IgD-negative memory B cell (primary cell): ENCODE data around the gene SV2C. TPM values are rescaled to one million over a fixed set of nuclear protein-coding genes. Genes with fewer than 3 reads are reported as not detected.

ENCODE experiments used
- H3K27ac Mint-ChIP-seq, 3 donors: one replicate each; pipeline ENCODE4 v1.8.0; 2020 to 2022; ENCODE audit warnings: mild to moderate bottlenecking in 3 of 3, mixed read lengths in 3 of 3, moderate library complexity in 1 of 3
- H3K27me3 Mint-ChIP-seq: one replicate; pipeline ENCODE4 v1.8.0; 2021; ENCODE audit warnings: mixed read lengths
- H3K36me3 Mint-ChIP-seq: one replicate; pipeline ENCODE4 v1.8.0; 2020; ENCODE audit warnings: mild to moderate bottlenecking, mixed read lengths
- H3K4me1 Mint-ChIP-seq, 3 donors: one replicate each; pipeline ENCODE4 v1.8.0; 2020 to 2022; ENCODE audit warnings: mixed read lengths in 3 of 3, mild to moderate bottlenecking in 1 of 3
- H3K4me3 Mint-ChIP-seq, 4 donors: one replicate each; pipeline ENCODE4 v1.8.0; 2020 to 2022; ENCODE audit warnings: mild to moderate bottlenecking in 4 of 4, mixed read lengths in 4 of 4, moderate library complexity in 3 of 4
- H3K9me3 Mint-ChIP-seq, 3 donors: one replicate each; pipeline ENCODE4 v1.8.0; 2020 to 2021; ENCODE audit warnings: mixed read lengths in 3 of 3, mild to moderate bottlenecking in 1 of 3
- polyA plus RNA-seq: library from polyadenylated mRNA; unstranded; fragments of 300-500 nt; fragmentation: Illumina TruSeq; gene quantifications from one replicate; pipeline ENCODE4 v1.2.3, GENCODE V29; 2021

Gene SV2C
- polyA plus RNA-seq, 1 donor from 2014 or later: not detected

DNA sequence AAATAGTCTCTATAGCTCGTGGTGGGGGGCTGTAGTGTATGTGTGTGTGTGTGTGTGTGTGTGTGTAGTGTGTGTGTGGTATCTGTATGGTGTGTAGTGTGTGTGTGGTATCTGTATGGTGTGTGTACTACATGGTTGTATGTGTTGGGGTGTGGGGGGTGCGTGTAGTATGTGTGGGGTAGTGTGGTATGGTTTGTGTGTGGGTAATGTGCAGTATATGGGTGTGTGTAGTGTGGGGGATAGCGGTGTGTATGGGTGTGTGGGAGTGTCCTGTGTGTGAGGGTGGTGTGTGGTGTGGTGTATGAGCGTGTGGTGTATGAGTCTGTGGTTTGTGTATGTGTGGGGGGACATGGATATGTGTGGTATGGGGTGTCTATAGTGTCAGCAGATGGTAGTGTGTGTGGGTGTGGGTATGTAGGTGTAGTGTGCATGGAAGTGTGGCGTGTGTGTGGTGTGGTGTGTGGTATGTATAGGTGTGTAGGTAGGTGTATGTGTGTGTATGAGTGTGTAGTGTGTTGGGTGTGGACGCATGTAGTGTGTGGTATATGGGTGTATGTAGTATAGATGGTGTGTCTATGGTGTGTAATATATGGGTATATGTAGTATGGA, 174.1 kb downstream of the SV2C start:
- H3K27me3 Mint-ChIP-seq: peaks cover 5% of the 10 kb centered on the region
- H3K36me3 Mint-ChIP-seq: no peaks in the 10 kb centered on the region
- H3K4me1 Mint-ChIP-seq: peaks cover 4 to 8% (median 4%) of the 10 kb centered on the region in 3 donors
- peaks cover 0 to under 1% (median 0%) of the 10 kb centered on the region in 3 donors for H3K9me3 Mint-ChIP-seq
- no peak overlapping the region for H3K4me3 Mint-ChIP-seq
- H3K27ac Mint-ChIP-seq: no peak overlapping the region

- Mint-ChIP-seq H3K4me3 (no peak overlapping the region), H3K4me1 (peaks cover 4 to 8% (median 4%) of the 10 kb centered on the region in 3 donors), H3K36me3 (no peaks in the 10 kb centered on the region)
Observed at GRCh38 chr5:76257897-76258296, 174.7 kb downstream of the SV2C start.

GRCh38 chr5:76264681-76265080, 181.5 kb downstream of the SV2C start:
- Mint-ChIP-seq H3K27ac (no peak overlapping the region), H3K27me3 (peaks cover 28% of the 10 kb centered on the region), H3K4me3 (no peak overlapping the region), H3K36me3 (peaks cover 3% of the 10 kb centered on the region), H3K4me1 (peaks cover 0 to 2% (median 0%) of the 10 kb centered on the region in 3 donors), H3K9me3 (peaks cover 0 to 8% (median 3%) of the 10 kb centered on the region in 3 donors)

More at GRCh38 chr5:76257897-76258296, 174.7 kb downstream of the SV2C start:
- Mint-ChIP-seq H3K27me3 (peaks cover 5% of the 10 kb centered on the region), H3K27ac (no peak overlapping the region), H3K9me3 (peaks cover 0 to 4% (median 0%) of the 10 kb centered on the region in 3 donors)

DNA sequence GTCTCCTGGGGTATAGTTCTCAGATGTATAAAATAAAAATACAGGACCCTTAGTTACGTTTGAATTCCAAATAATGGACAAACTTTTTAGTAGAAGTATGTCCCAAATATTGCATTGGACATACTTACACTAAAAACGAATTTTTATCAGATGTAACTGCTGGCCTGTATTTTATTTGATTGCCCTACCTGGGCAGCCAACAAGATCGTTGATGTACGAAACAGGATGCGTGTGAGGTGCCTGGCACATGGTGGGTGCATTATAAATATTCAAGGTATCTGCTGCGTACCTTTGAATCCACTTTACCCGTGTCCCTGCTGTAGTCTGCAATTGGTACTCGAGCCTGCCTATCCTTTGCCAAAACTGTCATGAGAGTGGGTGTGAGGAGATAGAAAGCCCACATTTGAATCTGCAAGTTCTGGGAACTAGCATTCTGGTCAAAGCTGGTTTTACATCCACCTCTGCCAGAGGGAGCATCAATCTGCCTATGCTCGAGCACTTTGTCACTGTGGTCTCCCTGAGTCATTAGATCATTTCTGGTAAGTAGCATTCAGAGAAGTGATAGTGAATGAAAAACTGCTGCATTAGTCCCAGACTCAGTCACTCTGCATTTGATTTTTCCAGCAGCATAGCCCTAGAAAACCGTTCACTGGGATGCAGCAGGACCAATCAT, 186.2 kb downstream of the SV2C start:
- H3K27me3 Mint-ChIP-seq: peaks cover 25% of the 10 kb centered on the region
- H3K4me3 Mint-ChIP-seq: no peak overlapping the region
- peaks cover 0 to 2% (median 0%) of the 10 kb centered on the region in 3 donors for H3K4me1 Mint-ChIP-seq
- no peaks in the 10 kb centered on the region for H3K9me3 Mint-ChIP-seq
- peaks cover 3% of the 10 kb centered on the region for H3K36me3 Mint-ChIP-seq
- no peak overlapping the region for H3K27ac Mint-ChIP-seq

GRCh38 chr5:76269932-76270610, 186.9 kb downstream of the SV2C start:
- H3K4me3 Mint-ChIP-seq: peak overlapping the region in 1 of 4 donors; percentile 2
- peaks cover 3% of the 10 kb centered on the region for H3K36me3 Mint-ChIP-seq
- peaks cover 25% of the 10 kb centered on the region for H3K27me3 Mint-ChIP-seq
- H3K9me3 Mint-ChIP-seq: no peaks in the 10 kb centered on the region
- peaks cover 0 to 2% (median 0%) of the 10 kb centered on the region in 3 donors for H3K4me1 Mint-ChIP-seq
- no peak overlapping the region for H3K27ac Mint-ChIP-seq

DNA sequence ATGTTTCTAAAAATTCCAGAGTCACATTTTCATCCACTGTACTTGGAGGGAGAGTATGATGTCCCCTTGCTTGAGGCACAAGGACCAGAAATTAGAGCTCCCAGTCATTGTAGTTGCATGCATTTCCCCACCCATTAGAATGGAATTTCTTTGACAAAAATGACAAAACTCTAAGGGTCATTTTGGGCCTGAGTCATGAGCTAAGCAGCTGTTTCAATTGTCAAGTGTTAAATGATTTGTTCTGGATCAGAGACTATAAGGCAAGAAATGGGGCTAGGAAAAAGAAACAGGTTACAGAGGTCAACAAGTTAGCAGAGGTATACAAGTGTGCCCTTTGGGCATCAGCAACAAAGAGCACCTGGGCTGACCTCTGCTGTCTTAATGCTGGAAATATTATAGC, 188.7 kb downstream of the SV2C start:
- Mint-ChIP-seq H3K9me3 (no peaks in the 10 kb centered on the region), H3K36me3 (peaks cover 3% of the 10 kb centered on the region), H3K4me1 (peaks cover 0 to 2% (median 0%) of the 10 kb centered on the region in 3 donors), H3K27me3 (peaks cover 13% of the 10 kb centered on the region), H3K27ac (peak overlapping the region in 1 of 3 donors; percentile 16), H3K4me3 (no peak overlapping the region)

GRCh38 chr5:76273206-76273885, 190.2 kb downstream of the SV2C start:
- no peak overlapping the region for H3K4me3 Mint-ChIP-seq
- peaks cover 10% of the 10 kb centered on the region for H3K27me3 Mint-ChIP-seq
- H3K27ac Mint-ChIP-seq: no peak overlapping the region
- H3K9me3 Mint-ChIP-seq: no peaks in the 10 kb centered on the region
- H3K36me3 Mint-ChIP-seq: no peaks in the 10 kb centered on the region
- H3K4me1 Mint-ChIP-seq: no peaks in the 10 kb centered on the region

GRCh38 chr5:76274571-76274970, 191.4 kb downstream of the SV2C start:
- Mint-ChIP-seq H3K4me3 (no peak overlapping the region), H3K27me3 (peaks cover 8% of the 10 kb centered on the region), H3K27ac (no peak overlapping the region), H3K9me3 (no peaks in the 10 kb centered on the region), H3K36me3 (no peaks in the 10 kb centered on the region), H3K4me1 (no peaks in the 10 kb centered on the region)

DNA sequence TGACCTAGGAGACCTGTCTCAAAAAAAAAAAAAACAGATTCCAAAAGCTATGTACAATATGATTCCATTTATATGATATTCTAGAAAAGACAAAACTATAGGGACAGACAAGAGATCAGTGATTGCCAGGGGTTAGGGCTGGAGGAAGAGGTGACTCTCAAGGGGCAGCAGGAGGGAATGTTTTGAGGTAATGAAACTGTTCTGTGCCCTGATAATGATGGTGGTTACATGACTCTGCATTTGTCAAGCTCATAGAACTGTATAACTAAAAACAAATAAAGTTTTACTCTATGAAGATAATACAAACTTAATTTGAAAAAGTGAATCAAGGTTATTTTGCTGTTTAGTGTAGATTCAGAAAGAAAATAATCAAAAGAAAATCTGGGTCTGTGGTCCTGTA, 194.6 kb downstream of the SV2C start:
- H3K9me3 Mint-ChIP-seq: no peaks in the 10 kb centered on the region
- no peaks in the 10 kb centered on the region for H3K4me1 Mint-ChIP-seq
- no peaks in the 10 kb centered on the region for H3K36me3 Mint-ChIP-seq
- H3K27me3 Mint-ChIP-seq: no peaks in the 10 kb centered on the region
- H3K27ac Mint-ChIP-seq: no peak overlapping the region
- no peak overlapping the region for H3K4me3 Mint-ChIP-seq

GRCh38 chr5:76278261-76278789, 195.1 kb downstream of the SV2C start:
- Mint-ChIP-seq H3K9me3 (no peaks in the 10 kb centered on the region), H3K4me3 (no peak overlapping the region), H3K27ac (no peak overlapping the region), H3K27me3 (no peaks in the 10 kb centered on the region), H3K36me3 (no peaks in the 10 kb centered on the region), H3K4me1 (no peaks in the 10 kb centered on the region)

DNA sequence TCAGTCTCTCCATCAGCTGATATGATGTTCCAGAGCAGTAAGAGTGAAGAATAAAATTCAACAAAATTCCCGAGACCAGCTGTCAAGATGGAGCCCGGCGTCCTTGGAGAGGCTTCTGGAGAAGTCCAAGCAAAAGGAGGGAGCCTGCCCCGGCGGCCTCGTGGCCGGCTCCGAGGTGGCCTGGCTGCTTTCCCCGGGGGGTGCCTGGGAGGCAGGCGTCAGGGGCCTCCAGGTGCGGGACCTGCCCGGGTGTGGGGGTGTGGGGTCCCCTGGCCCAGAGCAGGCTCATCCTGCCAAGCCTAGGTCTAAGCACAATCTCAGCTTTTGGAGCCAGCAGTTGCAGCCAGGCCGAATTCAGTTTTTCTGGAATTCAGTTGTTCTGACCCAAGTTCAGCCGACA, 197.3 kb downstream of the SV2C start:
- H3K27me3 Mint-ChIP-seq: no peaks in the 10 kb centered on the region
- no peaks in the 10 kb centered on the region for H3K9me3 Mint-ChIP-seq
- H3K36me3 Mint-ChIP-seq: no peaks in the 10 kb centered on the region
- H3K4me3 Mint-ChIP-seq: no peak overlapping the region
- H3K27ac Mint-ChIP-seq: no peak overlapping the region
- H3K4me1 Mint-ChIP-seq: no peaks in the 10 kb centered on the region

- Mint-ChIP-seq H3K9me3 (no peaks in the 10 kb centered on the region), H3K4me1 (no peaks in the 10 kb centered on the region), H3K27ac (no peak overlapping the region), H3K36me3 (no peaks in the 10 kb centered on the region), H3K4me3 (no peak overlapping the region), H3K27me3 (no peaks in the 10 kb centered on the region)
Observed at GRCh38 chr5:76283670-76284069, 200.5 kb downstream of the SV2C start.

DNA sequence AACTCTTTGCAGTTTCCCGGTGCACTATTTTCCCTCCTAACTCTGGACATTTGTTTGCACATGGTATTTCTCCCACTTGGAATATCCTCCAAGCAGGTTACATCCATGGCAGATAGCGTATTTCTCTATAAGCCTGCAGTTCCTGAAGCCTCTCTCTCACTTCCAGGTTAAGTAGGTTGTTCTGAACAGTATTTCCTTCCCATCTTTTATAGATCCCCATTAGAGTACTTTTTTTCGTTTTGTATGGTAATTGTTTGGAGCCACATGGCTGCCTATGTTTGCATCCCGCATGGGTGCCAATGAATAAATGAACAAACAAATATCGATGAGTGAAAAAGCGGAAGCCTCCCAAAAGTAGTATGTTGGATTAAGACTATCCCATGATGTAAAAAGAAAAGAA, 206.5 kb downstream of the SV2C start:
- no peaks in the 10 kb centered on the region for H3K36me3 Mint-ChIP-seq
- no peak overlapping the region for H3K4me3 Mint-ChIP-seq
- no peak overlapping the region for H3K27ac Mint-ChIP-seq
- H3K9me3 Mint-ChIP-seq: no peaks in the 10 kb centered on the region
- no peaks in the 10 kb centered on the region for H3K27me3 Mint-ChIP-seq
- H3K4me1 Mint-ChIP-seq: peaks cover 7 to 9% (median 8%) of the 10 kb centered on the region in 3 donors

DNA sequence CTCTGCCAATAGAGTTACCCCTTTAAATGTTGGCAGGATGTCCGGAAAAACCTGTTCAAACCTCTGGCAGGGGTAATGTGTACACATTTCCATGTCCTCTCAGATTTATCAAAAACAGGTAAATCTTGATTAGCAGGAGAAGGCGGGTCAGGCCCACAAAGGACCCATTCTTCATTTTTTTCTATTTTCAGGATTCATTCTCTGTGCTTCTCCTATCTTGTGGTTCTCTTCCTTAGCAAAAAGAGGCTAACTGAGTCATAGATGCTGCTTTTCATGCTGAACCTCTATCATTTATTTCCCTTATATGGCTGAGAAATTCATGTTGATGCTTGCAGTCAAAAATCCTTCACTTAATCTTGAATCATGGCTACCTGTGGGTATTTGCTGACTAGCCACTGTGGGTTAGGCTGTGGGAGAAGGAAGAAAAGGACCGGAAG, 207.2 kb downstream of the SV2C start:
- Mint-ChIP-seq H3K27me3 (no peaks in the 10 kb centered on the region), H3K27ac (no peak overlapping the region), H3K36me3 (no peaks in the 10 kb centered on the region), H3K9me3 (no peaks in the 10 kb centered on the region), H3K4me3 (no peak overlapping the region), H3K4me1 (peaks cover 7 to 9% (median 8%) of the 10 kb centered on the region in 3 donors)
